GM19023 (cell line): Measurements from ENCODE around the gene TBC1D14.

Experiments used
- ATAC-seq: cut with Tn5 transposase; IDR thresholded peaks from one replicate; pipeline ENCODE4 v1.9.1; 2021; ENCODE audit warnings: mild to moderate bottlenecking, moderate library complexity; ENCODE audit not compliant: unreplicated experiment

The TBC1D14 gene

GRCh38 chr4:7016512-7016911 is 106.9 kb downstream of the TBC1D14 start:
- no peak for ATAC-seq

DNA sequence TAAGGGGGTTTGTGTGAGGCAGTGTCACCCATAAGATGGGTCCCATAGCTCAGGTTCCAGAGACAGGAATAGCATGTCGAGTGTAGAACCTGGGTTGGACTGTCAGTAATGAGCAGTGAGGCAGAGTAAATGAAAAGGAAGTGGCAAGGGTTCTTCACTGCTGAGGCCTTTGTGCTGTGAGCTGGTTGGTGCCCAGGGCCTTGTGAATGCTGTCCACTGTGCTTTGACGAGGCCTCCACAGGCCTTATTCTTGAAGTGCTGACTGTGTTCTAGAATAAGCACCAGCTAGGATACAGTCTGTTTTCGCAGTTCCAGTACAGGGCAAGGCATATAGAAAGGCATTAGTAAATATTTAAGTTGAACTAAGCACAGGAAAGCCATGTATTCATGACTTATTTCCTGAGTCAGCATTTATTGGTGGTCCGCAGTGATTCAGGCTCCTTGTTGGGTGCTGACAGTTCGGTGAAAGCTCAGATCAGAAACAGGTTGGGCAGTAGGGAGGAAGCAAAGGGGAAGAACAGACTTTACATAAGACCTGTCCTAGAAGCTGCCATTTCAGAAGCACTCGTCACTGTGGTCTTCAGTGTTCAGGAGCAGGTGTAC is 107.9 kb downstream of the TBC1D14 start:
- ATAC-seq = no peak

DNA sequence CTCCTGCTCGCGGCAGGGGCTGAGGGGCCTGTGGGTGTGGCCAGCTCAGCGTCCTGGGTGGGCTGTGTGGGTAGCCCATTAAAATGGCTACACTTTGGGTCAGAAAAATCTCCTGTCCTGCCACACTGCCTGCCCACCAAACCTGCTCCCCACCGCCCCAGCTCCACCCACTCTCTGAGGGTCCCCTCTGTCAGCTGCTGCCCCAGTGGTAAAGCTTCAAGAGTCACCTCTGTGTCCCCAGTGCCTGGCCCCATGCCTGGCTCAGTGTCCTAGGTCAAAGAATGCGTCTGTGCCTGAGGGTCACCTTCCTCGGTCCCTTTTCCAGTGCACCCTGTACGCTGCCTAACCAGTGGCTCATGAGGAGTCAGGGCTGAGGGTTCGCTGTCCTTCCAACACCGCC is 108.7 kb downstream of the TBC1D14 start:
- ATAC-seq = no peak

- no peak for ATAC-seq
Measured at GRCh38 chr4:7019367-7019766, 109.7 kb downstream of the TBC1D14 start.

GRCh38 chr4:7020290-7020689 is 110.7 kb downstream of the TBC1D14 start:
- ATAC-seq = no peak

DNA sequence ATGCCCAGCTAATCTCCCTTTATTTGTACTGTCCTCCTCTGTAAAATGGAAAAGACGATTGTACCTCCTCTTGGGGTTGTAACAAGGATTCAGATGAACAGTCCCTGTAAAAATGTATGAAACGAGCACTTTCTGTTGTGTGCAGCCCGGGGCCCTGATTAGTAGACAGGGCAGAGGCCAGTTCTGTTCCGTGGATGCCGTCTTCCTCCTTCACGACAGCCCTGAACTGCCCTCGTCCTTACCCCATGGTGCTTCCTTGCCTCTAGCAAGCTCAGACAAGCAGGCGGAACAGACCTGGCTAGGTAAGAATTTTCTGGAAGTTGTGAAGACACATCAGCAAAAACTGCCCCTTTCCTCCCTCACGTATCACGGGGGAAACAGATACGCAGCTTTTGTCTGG is 111.2 kb downstream of the TBC1D14 start:
- ATAC-seq = no peak

DNA sequence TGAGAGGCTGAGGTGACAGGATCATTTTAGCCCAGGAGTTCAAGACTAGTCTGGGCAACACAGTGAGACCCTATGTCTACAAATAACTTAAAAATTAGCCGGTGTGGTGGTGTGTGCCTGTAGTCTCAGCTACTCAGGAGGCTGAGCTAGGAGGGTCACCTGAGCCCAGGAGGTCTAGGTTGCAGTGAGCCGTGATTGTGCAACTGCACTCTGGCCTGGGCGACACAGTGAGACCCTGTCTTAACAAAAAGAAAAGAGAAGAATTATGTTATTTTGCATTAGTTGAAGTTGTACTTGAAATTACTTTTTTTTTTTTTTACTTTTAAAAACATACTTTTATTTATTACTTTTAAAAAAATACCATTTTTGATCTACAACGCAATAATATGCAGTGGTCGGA is 111.7 kb downstream of the TBC1D14 start:
- ATAC-seq = no peak

- ATAC-seq = no peak
Measured at GRCh38 chr4:7021930-7022664, 112.5 kb downstream of the TBC1D14 start.

- ATAC-seq = no peak
Measured at GRCh38 chr4:7023486-7023885, 113.9 kb downstream of the TBC1D14 start.

DNA sequence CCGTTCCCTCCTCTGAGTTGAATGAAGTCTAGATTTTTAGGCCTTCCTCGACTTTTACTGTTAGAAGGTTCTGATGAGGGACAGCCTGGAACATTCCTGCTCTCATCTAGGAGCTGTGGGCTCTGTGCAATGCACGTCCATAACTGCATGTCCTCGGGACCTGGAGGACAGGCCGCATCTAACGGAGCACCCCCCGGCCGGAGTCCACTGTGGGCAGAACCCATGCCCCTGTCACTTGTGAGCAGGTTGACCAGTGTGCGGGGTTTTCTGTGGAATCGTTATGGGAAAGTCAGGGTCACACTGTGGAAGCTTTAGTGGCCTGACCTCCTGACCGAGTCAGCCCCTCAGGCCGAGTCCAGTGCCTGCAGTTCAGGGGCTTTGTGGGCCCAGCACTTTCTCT is 114.3 kb downstream of the TBC1D14 start:
- no peak for ATAC-seq

DNA sequence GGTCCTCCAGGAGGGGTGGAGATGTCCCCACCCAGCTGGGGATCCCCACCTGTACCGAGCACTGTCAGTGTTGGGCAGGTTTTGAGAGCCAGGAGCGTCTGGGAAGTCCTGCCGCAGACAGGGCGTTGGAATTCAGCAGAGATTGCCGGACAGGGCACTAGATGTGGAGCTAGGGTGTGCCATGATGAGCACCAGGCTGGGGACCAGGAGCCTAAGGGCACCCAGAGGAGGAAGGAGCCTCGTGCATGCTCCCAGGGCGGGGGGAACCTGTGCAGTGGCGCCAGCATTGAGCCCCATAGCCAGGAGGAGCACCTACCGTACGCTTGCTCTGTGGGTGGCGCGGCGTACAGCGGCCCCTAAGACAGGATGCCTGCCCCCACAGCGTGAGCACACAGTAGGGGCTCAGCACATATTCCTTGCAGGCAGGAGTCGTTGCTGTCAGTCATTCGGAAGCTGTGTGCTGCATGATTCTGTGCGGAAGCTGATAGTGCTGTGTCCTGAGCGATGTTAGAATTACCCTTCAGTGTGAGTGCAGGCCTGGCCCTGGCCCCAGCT is 114.8 kb downstream of the TBC1D14 start:
- no peak for ATAC-seq

DNA sequence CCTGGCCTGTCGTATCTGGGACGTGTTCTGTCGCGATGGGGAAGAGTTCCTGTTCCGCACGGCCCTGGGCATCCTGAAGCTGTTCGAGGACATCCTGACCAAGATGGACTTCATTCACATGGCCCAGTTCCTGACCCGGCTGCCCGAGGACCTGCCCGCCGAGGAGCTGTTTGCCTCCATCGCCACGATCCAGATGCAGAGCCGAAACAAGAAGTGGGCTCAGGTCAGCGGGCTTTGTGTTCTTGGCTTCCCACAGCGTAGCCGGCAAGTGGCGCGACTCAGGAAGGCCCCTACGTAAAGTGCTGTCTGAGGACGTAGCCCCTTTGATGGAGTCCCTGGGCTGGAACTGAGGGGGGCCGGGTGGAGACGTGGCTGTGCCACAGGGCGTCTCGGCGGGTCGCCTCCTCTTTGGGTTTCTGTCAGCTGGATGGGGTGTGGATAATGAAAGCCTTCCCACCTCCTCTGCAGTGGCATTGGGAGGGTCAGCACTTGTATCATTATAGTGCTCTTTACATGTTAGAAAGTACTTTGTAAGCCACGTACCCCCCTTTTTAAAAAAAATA is 115.5 kb downstream of the TBC1D14 start:
- ATAC-seq = no peak

DNA sequence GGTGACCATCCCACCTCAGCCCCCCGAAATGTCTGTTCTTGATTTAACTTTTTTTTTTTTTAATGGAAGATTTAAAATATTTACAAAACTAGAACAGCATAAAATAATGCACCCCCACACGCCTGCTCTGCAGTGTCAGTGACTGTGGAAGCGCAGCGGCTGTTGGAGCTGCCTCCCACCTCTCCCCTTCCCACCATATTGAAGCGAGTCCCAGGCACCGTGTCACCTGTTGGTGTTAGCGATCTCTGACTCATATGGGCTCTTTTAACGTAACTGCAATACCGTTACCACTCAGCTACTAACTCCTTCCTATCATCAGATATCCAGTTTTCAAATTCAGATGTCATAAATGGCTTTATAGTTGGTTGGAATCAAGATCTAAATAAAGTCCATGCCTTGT is 116.5 kb downstream of the TBC1D14 start:
- ATAC-seq = no peak

- ATAC-seq = no peak
Measured at GRCh38 chr4:7027284-7027683, 117.7 kb downstream of the TBC1D14 start.

DNA sequence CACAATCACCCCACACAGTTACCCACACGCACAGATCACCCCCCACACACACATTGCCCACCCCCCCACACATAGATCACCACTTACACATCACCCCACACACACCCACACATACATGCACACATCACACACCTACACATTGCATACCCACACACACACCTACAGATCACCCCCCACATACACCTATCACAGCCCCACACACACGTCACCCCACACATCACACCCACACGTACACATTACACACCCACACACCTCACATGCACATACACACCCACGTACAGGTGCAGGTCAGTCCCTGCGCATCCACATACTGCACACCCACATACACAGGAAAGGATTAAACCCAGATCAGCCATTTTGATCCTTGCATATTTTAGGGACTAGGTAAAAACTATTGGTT is 118.3 kb downstream of the TBC1D14 start:
- ATAC-seq = no peak

- ATAC-seq = no peak
Measured at GRCh38 chr4:7029212-7029611, 119.6 kb downstream of the TBC1D14 start.

- ATAC-seq = no peak
Measured at GRCh38 chr4:7029921-7030320, 120.3 kb downstream of the TBC1D14 start.

DNA sequence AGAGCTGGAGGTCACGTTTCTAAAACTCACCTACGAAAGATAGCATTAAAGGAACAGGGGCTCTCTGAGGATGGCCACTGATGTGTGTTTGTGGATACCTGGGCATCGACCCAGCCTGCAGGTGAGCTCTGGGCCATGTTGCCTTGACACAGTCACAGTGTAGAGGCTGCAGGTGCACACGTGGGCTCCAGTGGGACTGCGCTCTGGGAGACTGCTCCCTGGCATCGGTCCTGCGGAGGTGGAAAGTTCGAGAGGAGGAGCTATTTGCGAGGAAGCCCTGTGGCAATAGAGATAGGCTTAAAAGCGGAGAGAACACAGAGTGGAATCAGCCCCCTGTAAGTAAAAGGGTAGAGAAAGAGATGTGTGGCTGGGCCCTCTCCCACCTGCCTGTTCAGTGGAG is 121.2 kb downstream of the TBC1D14 start:
- no peak for ATAC-seq

DNA sequence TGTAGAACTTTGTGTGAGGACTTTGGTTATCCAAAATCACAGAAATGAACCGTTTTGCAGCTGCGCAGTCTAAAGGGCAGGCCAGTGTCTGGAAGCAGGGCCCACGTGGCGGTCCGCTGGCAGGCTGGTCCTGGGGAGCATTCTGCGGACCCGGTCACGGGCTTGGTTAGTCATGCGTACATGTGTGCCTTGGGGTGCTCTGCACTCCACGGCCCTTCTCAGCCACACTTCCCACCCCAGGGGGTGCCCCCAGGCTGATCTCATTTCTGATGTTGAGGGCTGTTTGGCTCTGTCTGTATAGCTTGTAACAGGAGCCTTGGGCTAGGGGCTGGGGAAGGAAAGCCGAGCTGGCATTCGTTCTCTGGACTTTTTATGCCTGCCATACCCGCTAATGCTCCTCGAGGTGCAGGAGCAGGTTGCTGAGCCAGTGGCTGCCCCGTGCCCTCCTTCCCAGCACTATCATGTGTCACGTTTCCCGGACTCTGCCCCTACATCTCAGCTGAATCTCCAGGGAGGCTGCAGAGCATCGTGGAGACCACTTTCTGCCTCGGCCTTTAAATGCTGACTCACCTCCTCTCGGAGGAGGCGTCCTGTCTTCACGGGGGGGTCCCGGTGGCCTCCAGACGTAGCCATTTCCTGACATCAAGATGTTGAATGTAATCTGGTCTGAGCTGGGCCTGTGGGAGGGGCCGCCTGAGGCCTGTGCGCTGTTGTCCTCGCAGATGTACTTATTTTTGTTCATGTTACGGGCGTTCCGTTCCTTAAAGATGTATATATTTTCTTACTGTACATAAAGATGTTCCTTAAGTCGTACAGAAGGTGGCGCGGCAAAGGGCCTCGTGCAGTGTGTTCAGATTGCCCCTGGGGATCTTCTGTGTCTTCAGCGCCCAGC is 122.2 kb downstream of the TBC1D14 start:
- no peak for ATAC-seq

GRCh38 chr4:7032596-7032995 is 123.0 kb downstream of the TBC1D14 start:
- ATAC-seq = no peak
